Activated B cell treated with CpG ODN at 0.5 μM for 24 hours (primary cell): ENCODE measurements around the gene SNX32. TPM values are rescaled to one million over a fixed set of nuclear protein-coding genes. Genes with fewer than 3 reads are reported as not detected.

Experiments
- ATAC-seq: fragments of 200-7000 bp; cut with Tn5 transposase; one replicate; pipeline ENCODE4 v1.10.0; 2021; ENCODE audit warnings: low read depth, mild to moderate bottlenecking, moderate library complexity
- CTCF ChIA-PET: fragments of 350-600 bp; sonication (Branson Sonifier 250); formaldehyde crosslinking; loops from one replicate; lab custom pipeline; 2021; ENCODE audit warnings: antibody characterized with exemption; lab: Charles Lee
- POLR2A ChIA-PET: fragments of 350-600 bp; sonication (Branson Sonifier 250); formaldehyde crosslinking; loops from one replicate; lab custom pipeline; 2021; ENCODE audit warnings: antibody characterized with exemption; lab: Charles Lee
- DNase-seq: peaks from one replicate; pipeline ENCODE4 v3.0.0; 2022
- H3K27ac Mint-ChIP-seq: one replicate; pipeline ENCODE4 v1.8.0; 2020; ENCODE audit warnings: mixed read lengths
- H3K27me3 Mint-ChIP-seq: one replicate; pipeline ENCODE4 v1.8.0; 2021; ENCODE audit warnings: mixed read lengths
- H3K36me3 Mint-ChIP-seq: one replicate; pipeline ENCODE4 v1.8.0; 2021; ENCODE audit warnings: low read depth, mixed read lengths
- H3K4me1 Mint-ChIP-seq: one replicate; pipeline ENCODE4 v1.8.0; 2021; ENCODE audit warnings: mixed read lengths
- H3K4me3 Mint-ChIP-seq: one replicate; pipeline ENCODE4 v1.8.0; 2020; ENCODE audit warnings: mild to moderate bottlenecking, mixed read lengths
- H3K9me3 Mint-ChIP-seq: one replicate; pipeline ENCODE4 v1.8.0; 2020; ENCODE audit warnings: mixed read lengths
- CTCF ChIP-seq: fragments of 200-600 bp; IDR thresholded peaks from one replicate; pipeline ENCODE4 v1.8.0; 2022; ENCODE audit warnings: antibody characterized with exemption, mild to moderate bottlenecking
- intact Hi-C: fragments of 100-400 bp; cut with micrococcal nuclease; formaldehyde crosslinking; loops from one replicate; pipeline ENCODE4 v1.15.1; 2024
- total RNA-seq: library from RNA; stranded (reverse); gene quantifications from 2 replicates; pipeline ENCODE4 v1.2.3, GENCODE V29; 2022

Gene SNX32
- total RNA-seq, 1 donor from 2014 or later = 1.0 TPM

- ATAC-seq (no peak), DNase-seq (no peak)
- Mint-ChIP-seq H3K36me3 (peaks cover 18% of the 10 kb centered on the region), H3K27me3 (peaks cover 5% of the 10 kb centered on the region), H3K4me1 (peaks cover 20% of the 10 kb centered on the region), H3K9me3 (no peaks in the 10 kb centered on the region), H3K27ac (no peak overlapping the region), H3K4me3 (peak overlapping the region; percentile 7)
- CTCF ChIA-PET = interaction anchor here (1.7 to 2.8 kb wide), 2 partner anchors 11 to 14 kb away, joined by 10 to 11 read pairs; partner anchors contain the start of gene MUS81
- POLR2A ChIA-PET = interaction anchor here (1.4 to 5.2 kb wide), 5 partner anchors 11 to 37 kb away, joined by 3 to 113 read pairs (median 6); partner anchors contain the start of genes CCDC85B, CFL1 and MUS81
- intact Hi-C loops = no loop called here
- TF ChIP-seq CTCF = no peak
These were observed 36.5 kb downstream of the SNX32 start for GRCh38 chr11:65870307-65870658.

- H3K27ac Mint-ChIP-seq = no peak overlapping the region
These were observed 37.2 kb downstream of the SNX32 start for GRCh38 chr11:65870706-65871681.

GRCh38 chr11:65871811-65872548 is 38.2 kb downstream of the SNX32 start:
- peaks cover 4% of the 10 kb centered on the region for H3K36me3 Mint-ChIP-seq
- DNase-seq (no peak), ATAC-seq (no peak)
- POLR2A ChIA-PET = interaction anchor here (1.0 to 5.2 kb wide), 4 partner anchors 13 to 19 kb away, joined by 4 to 113 read pairs (median 6); partner anchors contain the start of genes CCDC85B, CFL1, FIBP and MUS81
- peaks cover 20% of the 10 kb centered on the region for H3K4me1 Mint-ChIP-seq
- intact Hi-C loops = loop anchor here (2.0 kb wide), 2 partner anchors 13 to 17 kb away; partner anchors contain the start of genes CFL1 and FIBP
- peak overlapping the region; percentile 11 for H3K4me3 Mint-ChIP-seq
- peaks cover 5% of the 10 kb centered on the region for H3K27me3 Mint-ChIP-seq
- H3K9me3 Mint-ChIP-seq = no peaks in the 10 kb centered on the region
- H3K27ac Mint-ChIP-seq = no peak overlapping the region
- no peak for TF ChIP-seq CTCF
- CTCF ChIA-PET = interaction anchor here (1.1 to 1.7 kb wide), 3 partner anchors 9 to 12 kb away, joined by 3 to 11 read pairs (median 3); no protein-coding TSS in a partner anchor

More at GRCh38 chr11:65870706-65871681, 37.2 kb downstream of the SNX32 start:
- Mint-ChIP-seq H3K36me3 (peaks cover 11% of the 10 kb centered on the region), H3K9me3 (no peaks in the 10 kb centered on the region), H3K4me3 (peak overlapping the region; percentile 7), H3K4me1 (peaks cover 20% of the 10 kb centered on the region), H3K27me3 (peaks cover 5% of the 10 kb centered on the region)
- ATAC-seq = no peak
- intact Hi-C loops = no loop called here
- no peak for DNase-seq
- POLR2A ChIA-PET = interaction anchor here (1.0 to 5.2 kb wide), 7 partner anchors 12 to 38 kb away, joined by 3 to 113 read pairs (median 6); partner anchors contain the start of genes CCDC85B, CFL1, FIBP and MUS81
- no peak for TF ChIP-seq CTCF
- CTCF ChIA-PET = interaction anchor here (1.1 to 2.8 kb wide), 4 partner anchors 8 to 13 kb away, joined by 3 to 11 read pairs (median 6); partner anchors contain the start of gene MUS81

GRCh38 chr11:65872586-65873317 is 39.0 kb downstream of the SNX32 start, which contains the start of gene EFEMP2:
EFEMP2 (minus strand) TSS chr11:65872800; CDS start chr11:65872354, 446 bp downstream.
- Mint-ChIP-seq H3K4me3 (peak within 1 kb of the TSS; percentile 90), H3K27ac (peak within 1 kb of the TSS; percentile 88), H3K9me3 (no peaks in the 10 kb centered on the region), H3K4me1 (peaks cover 20% of the 10 kb centered on the region), H3K36me3 (no peaks in the 10 kb centered on the region), H3K27me3 (peaks cover 5% of the 10 kb centered on the region)
- TF ChIP-seq CTCF = no peak
- DNase-seq (no peak), ATAC-seq (no peak)
- CTCF ChIA-PET = interaction anchor here (1.2 to 2.1 kb wide), 4 partner anchors 12 to 17 kb away, joined by 3 to 25 read pairs (median 15); partner anchors contain the start of genes CCDC85B, FIBP and MUS81
- intact Hi-C loops = loop anchor here (2.0 kb wide), 2 partner anchors 14 to 16 kb away; partner anchors contain the start of genes CFL1 and FIBP
- POLR2A ChIA-PET = interaction anchor here (1.0 to 5.2 kb wide), 12 partner anchors 11 to 258 kb away, joined by 3 to 113 read pairs (median 6); partner anchors contain the start of genes C11orf68, CCDC85B, CFL1 and FIBP
